Body of pancreas (tissue), 4 donors: ENCODE data around the gene SHISA4.

Source experiments
- CTCF ChIP-seq, 7 experiments: fragments of 450-650 bp in 4 of 7; fragments of 200-600 bp in 3 of 7; sonication (generic) in 3 of 7; IDR thresholded peaks; one replicate each; pipeline ENCODE4 v1.5.1; 2016 to 2019; ENCODE audit warnings: antibody characterized with exemption in 7 of 7
- POLR2A ChIP-seq, 3 donors: fragments of 450-650 bp; IDR thresholded peaks; one replicate each; pipeline ENCODE4 v1.6.1; 2016; ENCODE audit warnings: antibody characterized with exemption in 3 of 3, mild to moderate bottlenecking in 2 of 3

GRCh38 chr1:201925981-201926645, 37.4 kb downstream of the SHISA4 start:
- no peak for TF ChIP-seq CTCF (IDR thresholded peaks at IDR 0.05)
- no peak for TF ChIP-seq POLR2A (IDR thresholded peaks at IDR 0.05)
